Tibial nerve (tissue), 4 donors: Measurements from ENCODE around the gene MXD3. TPM values are rescaled to one million over a fixed set of nuclear protein-coding genes. Genes with fewer than 3 reads are reported as not detected.

Experiments
- DNase-seq, 2 donors: peaks; one replicate each; pipeline ENCODE4 v3.0.0-alpha.2; 2019; ENCODE audit warnings: low spot score in 2 of 2
- H3K27ac ChIP-seq, 4 donors: fragments of 200-600 bp; sonication (generic) in 3 of 4; one replicate each; pipeline ENCODE4 v1.5.1; 2017 to 2019; ENCODE audit warnings: mild to moderate bottlenecking in 1 of 4
- H3K27me3 ChIP-seq, 2 donors: fragments of 200-600 bp; sonication (generic) in 1 of 2; one replicate each; pipeline versions ENCODE4 v1.5.1 to v1.6.0; 2017 to 2019
- H3K36me3 ChIP-seq, 3 donors: fragments of 200-600 bp; sonication (generic); one replicate each; pipeline ENCODE4 v1.5.1; 2018 to 2019
- H3K4me1 ChIP-seq, 4 donors: fragments of 200-600 bp; sonication (generic) in 3 of 4; one replicate each; pipeline ENCODE4 v1.5.1; 2017 to 2019
- H3K4me3 ChIP-seq, 4 donors: fragments of 200-600 bp; sonication (generic) in 3 of 4; one replicate each; pipeline ENCODE4 v1.5.1; 2017 to 2019; ENCODE audit warnings: mild to moderate bottlenecking in 1 of 4, moderate library complexity in 1 of 4
- H3K9me3 ChIP-seq, 4 donors: fragments of 200-600 bp; sonication (generic) in 3 of 4; one replicate each; pipeline ENCODE4 v1.5.1; 2017 to 2019
- EP300 ChIP-seq, 2 donors: sonication (generic); formaldehyde crosslinking; IDR thresholded peaks; one replicate each; pipeline ENCODE4 v1.6.1; 2017; ENCODE audit warnings: antibody characterized with exemption in 2 of 2, mild to moderate bottlenecking in 1 of 2
- POLR2A ChIP-seq, 2 donors: fragments of 450-650 bp; IDR thresholded peaks; one replicate each; pipeline ENCODE4 v1.6.1; 2017; ENCODE audit warnings: antibody characterized with exemption in 2 of 2, mild to moderate bottlenecking in 2 of 2, moderate library complexity in 2 of 2
- WGBS, 2 donors: methylation state at CpG; one replicate each; pipeline ENCODE4 v1.1.5; 2018; 5-methylcytosine and 5-hydroxymethylcytosine counted together
- total RNA-seq, 4 donors: library from RNA; depleted of rRNA; stranded (reverse); fragments of >200 nt; gene quantifications; one replicate each; pipeline ENCODE4 v1.1.0, GENCODE V29; 2016
- TF ChIP-seq, protein P1 (sequence below), 5 experiments: fragments of 200-600 bp in 3 of 5; fragments of 450-650 bp in 2 of 5; sonication (generic) in 3 of 5; IDR thresholded peaks; one replicate each; pipeline ENCODE4 v1.5.1; 2016 to 2019; ENCODE audit warnings: antibody characterized with exemption in 5 of 5, mild to moderate bottlenecking in 3 of 5, moderate library complexity in 2 of 5

Gene MXD3
- total RNA-seq, 4 donors from 2014 or later = 5.2 to 33.9 (median 14.7) TPM

GRCh38 chr5:177336112-177336511 lies 24.4 kb upstream of the MXD3 start:
- Histone ChIP-seq H3K4me1 (no peaks in the 10 kb centered on the region), H3K27me3 (no peaks in the 10 kb centered on the region), H3K4me3 (no peak overlapping the region), H3K27ac (no peak overlapping the region), H3K36me3 (peaks cover 6 to 95% (median 32%) of the 10 kb centered on the region in 3 donors), H3K9me3 (no peaks in the 10 kb centered on the region)
- TF ChIP-seq, protein P1, sequence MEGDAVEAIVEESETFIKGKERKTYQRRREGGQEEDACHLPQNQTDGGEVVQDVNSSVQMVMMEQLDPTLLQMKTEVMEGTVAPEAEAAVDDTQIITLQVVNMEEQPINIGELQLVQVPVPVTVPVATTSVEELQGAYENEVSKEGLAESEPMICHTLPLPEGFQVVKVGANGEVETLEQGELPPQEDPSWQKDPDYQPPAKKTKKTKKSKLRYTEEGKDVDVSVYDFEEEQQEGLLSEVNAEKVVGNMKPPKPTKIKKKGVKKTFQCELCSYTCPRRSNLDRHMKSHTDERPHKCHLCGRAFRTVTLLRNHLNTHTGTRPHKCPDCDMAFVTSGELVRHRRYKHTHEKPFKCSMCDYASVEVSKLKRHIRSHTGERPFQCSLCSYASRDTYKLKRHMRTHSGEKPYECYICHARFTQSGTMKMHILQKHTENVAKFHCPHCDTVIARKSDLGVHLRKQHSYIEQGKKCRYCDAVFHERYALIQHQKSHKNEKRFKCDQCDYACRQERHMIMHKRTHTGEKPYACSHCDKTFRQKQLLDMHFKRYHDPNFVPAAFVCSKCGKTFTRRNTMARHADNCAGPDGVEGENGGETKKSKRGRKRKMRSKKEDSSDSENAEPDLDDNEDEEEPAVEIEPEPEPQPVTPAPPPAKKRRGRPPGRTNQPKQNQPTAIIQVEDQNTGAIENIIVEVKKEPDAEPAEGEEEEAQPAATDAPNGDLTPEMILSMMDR (IDR thresholded peaks at IDR 0.05) = no peak
- TF ChIP-seq POLR2A (IDR thresholded peaks at IDR 0.05) (no peak), EP300 (IDR thresholded peaks at IDR 0.05) (no peak)
- 64% methylated on average over 12 of the region's 12 CpGs for WGBS, 2 donors
- DNase-seq = no peak

- no peaks in the 10 kb centered on the region for H3K4me1 ChIP-seq
- no peak for TF ChIP-seq POLR2A (IDR thresholded peaks at IDR 0.05)
- no peak for TF ChIP-seq EP300 (IDR thresholded peaks at IDR 0.05)
- TF ChIP-seq, protein P1 (IDR thresholded peaks at IDR 0.05) = no peak
- no peaks in the 10 kb centered on the region for H3K27me3 ChIP-seq
- H3K4me3 ChIP-seq = no peak overlapping the region
- no peak overlapping the region for H3K27ac ChIP-seq
- no peaks in the 10 kb centered on the region for H3K9me3 ChIP-seq
- peaks cover 6 to 96% (median 32%) of the 10 kb centered on the region in 3 donors for H3K36me3 ChIP-seq
- WGBS, 2 donors = 84 to 93% methylated on average over 6 to 7 of the region's 7 CpGs
- no peak for DNase-seq
These were observed 24.0 kb upstream of the MXD3 start for GRCh38 chr5:177335701-177336065.

DNA sequence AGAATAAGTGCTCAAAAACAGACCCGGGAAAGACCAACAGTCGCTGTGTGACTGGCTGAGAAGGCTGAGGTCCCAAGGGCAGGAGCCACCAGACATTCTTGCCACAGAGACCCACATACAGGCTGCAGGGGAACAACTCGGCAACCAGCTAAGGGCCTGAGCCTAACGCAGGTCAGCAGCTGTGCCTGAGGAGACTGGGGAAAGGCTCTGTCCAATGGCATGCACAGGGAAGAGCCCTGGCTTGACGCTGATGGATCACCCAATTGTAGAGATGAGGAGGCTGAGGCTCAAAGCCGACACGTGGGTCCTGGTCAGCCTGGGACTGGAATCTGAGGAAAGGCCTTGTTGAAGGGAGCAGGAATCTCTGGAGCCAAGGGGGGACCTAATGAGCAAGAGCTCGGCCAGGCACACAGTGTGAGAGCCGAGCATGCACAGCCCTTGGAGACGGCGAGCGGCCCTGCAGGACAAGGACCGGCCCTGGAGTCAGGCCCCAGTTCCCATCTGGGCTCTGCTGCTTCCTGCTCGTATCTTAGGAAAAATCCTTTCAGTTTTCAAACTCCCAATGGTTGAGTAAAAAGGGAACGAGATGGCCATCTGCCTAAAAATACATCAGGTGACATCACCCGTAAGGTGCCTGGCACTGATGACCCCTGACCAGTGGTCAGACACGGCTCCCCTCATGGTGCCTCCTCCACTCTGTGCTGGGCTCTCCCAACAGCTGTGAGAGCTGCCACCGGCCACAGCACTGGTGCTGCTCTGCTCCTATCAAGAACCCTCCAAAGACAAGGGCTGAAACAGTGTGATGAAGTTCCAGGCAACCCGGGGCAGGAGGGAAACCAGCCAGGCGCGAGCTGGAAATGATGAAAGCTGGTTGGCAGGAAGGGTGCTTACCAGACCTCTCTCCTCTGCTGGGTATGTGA lies 23.3 kb upstream of the MXD3 start:
- H3K36me3 ChIP-seq = peaks cover 6 to 98% (median 32%) of the 10 kb centered on the region in 3 donors
- no peak for DNase-seq
- no peaks in the 10 kb centered on the region for H3K4me1 ChIP-seq
- 88 to 94% methylated on average over 19 to 21 of the region's 21 CpGs for WGBS, 2 donors
- H3K4me3 ChIP-seq = no peak overlapping the region
- no peaks in the 10 kb centered on the region for H3K27me3 ChIP-seq
- no peak overlapping the region for H3K27ac ChIP-seq
- no peaks in the 10 kb centered on the region for H3K9me3 ChIP-seq
- TF ChIP-seq EP300 (IDR thresholded peaks at IDR 0.05) (no peak), POLR2A (IDR thresholded peaks at IDR 0.05) (no peak)
- TF ChIP-seq, protein P1 (IDR thresholded peaks at IDR 0.05) = no peak

- 75 to 83% methylated on average over 9 to 15 of the region's 15 CpGs for WGBS, 2 donors
- H3K4me1 ChIP-seq = no peaks in the 10 kb centered on the region
- no peak overlapping the region for H3K27ac ChIP-seq
- H3K4me3 ChIP-seq = no peak overlapping the region
- peaks cover 6 to 100% (median 32%) of the 10 kb centered on the region in 3 donors for H3K36me3 ChIP-seq
- no peaks in the 10 kb centered on the region for H3K27me3 ChIP-seq
- no peak for DNase-seq
- H3K9me3 ChIP-seq = no peaks in the 10 kb centered on the region
- TF ChIP-seq POLR2A (IDR thresholded peaks at IDR 0.05) (no peak), EP300 (IDR thresholded peaks at IDR 0.05) (no peak)
- TF ChIP-seq, protein P1 (IDR thresholded peaks at IDR 0.05) = no peak
These were observed 22.5 kb upstream of the MXD3 start for GRCh38 chr5:177334155-177334551.

- no peak overlapping the region for H3K27ac ChIP-seq
- no peak for DNase-seq
- 88 to 89% methylated on average over 15 to 16 of the region's 16 CpGs for WGBS, 2 donors
- H3K9me3 ChIP-seq = no peaks in the 10 kb centered on the region
- peaks cover 6 to 100% (median 32%) of the 10 kb centered on the region in 3 donors for H3K36me3 ChIP-seq
- H3K27me3 ChIP-seq = no peaks in the 10 kb centered on the region
- no peaks in the 10 kb centered on the region for H3K4me1 ChIP-seq
- TF ChIP-seq EP300 (IDR thresholded peaks at IDR 0.05) (no peak), POLR2A (IDR thresholded peaks at IDR 0.05) (no peak)
- TF ChIP-seq, protein P1 (IDR thresholded peaks at IDR 0.05) = no peak
- H3K4me3 ChIP-seq = no peak overlapping the region
These were observed 21.9 kb upstream of the MXD3 start for GRCh38 chr5:177333420-177334154.
